HEK293T (cell line): ENCODE results near the gene ATP2A2.

ENCODE experiments used
- CTCF ChIA-PET: fragments of 350-600 bp; formaldehyde crosslinking; extraction: SDS; loops from one replicate; lab custom pipeline; 2021; ENCODE audit warnings: antibody characterized with exemption, inconsistent platforms; lab: Yijun Ruan, JAX
- POLR2A ChIA-PET: fragments of 350-600 bp; formaldehyde crosslinking; extraction: SDS; loops from one replicate; lab custom pipeline; 2020; ENCODE audit warnings: antibody characterized with exemption, inconsistent platforms; lab: Yijun Ruan, JAX
- DNase-seq: peaks from one replicate; pipeline ENCODE4 v3.0.0; 2012; ENCODE audit warnings: mixed read lengths; ENCODE audit errors: extremely low spot score
- ARNT ChIP-seq: fragments of 450-650 bp; IDR thresholded peaks from 2 replicates; pipeline ENCODE4 v1.6.1; 2017; ENCODE audit warnings: mild to moderate bottlenecking
- BHLHE40 ChIP-seq: fragments of 450-650 bp; IDR thresholded peaks from 2 replicates; pipeline ENCODE4 v1.6.1; 2016; ENCODE audit warnings: mild to moderate bottlenecking, moderate library complexity, borderline replicate concordance
- CTBP1 ChIP-seq: fragments of 450-650 bp; IDR thresholded peaks from 2 replicates; pipeline ENCODE4 v1.6.1; 2016; ENCODE audit warnings: borderline replicate concordance
- ELF4 ChIP-seq: fragments of 450-650 bp; IDR thresholded peaks from 2 replicates; pipeline ENCODE4 v1.6.1; 2017; ENCODE audit warnings: antibody characterized with exemption
- FOXA1 ChIP-seq: fragments of 450-650 bp; IDR thresholded peaks from 2 replicates; pipeline ENCODE4 v1.6.1; 2016; ENCODE audit warnings: mild to moderate bottlenecking
- FOXK2 ChIP-seq: fragments of 450-650 bp; IDR thresholded peaks from 2 replicates; pipeline ENCODE4 v1.6.1; 2016; ENCODE audit warnings: mild to moderate bottlenecking
- FOXM1 ChIP-seq: fragments of 450-650 bp; IDR thresholded peaks from 2 replicates; pipeline ENCODE4 v1.6.1; 2017; ENCODE audit warnings: mild to moderate bottlenecking, borderline replicate concordance
- HDGF ChIP-seq: fragments of 450-650 bp; IDR thresholded peaks from 2 replicates; pipeline ENCODE4 v1.6.1; 2017; ENCODE audit warnings: antibody characterized with exemption, borderline replicate concordance
- L3MBTL2 ChIP-seq: fragments of 450-650 bp; conservative IDR thresholded peaks from 2 replicates; pipeline ENCODE4 v1.6.1; 2016; ENCODE audit warnings: mild to moderate bottlenecking
- LEF1 ChIP-seq: fragments of 450-650 bp; IDR thresholded peaks from 2 replicates; pipeline ENCODE4 v1.6.1; 2017; ENCODE audit warnings: mild to moderate bottlenecking, borderline replicate concordance
- NFRKB ChIP-seq: fragments of 450-650 bp; IDR thresholded peaks from 2 replicates; pipeline ENCODE4 v1.6.1; 2016; ENCODE audit warnings: mild to moderate bottlenecking, moderate library complexity
- SP1 ChIP-seq: fragments of 450-650 bp; IDR thresholded peaks from 2 replicates; pipeline ENCODE4 v1.6.1; 2017
- SUZ12 ChIP-seq: fragments of 450-650 bp; IDR thresholded peaks from 2 replicates; pipeline ENCODE4 v1.6.1; 2016; ENCODE audit warnings: mild to moderate bottlenecking
- TARDBP ChIP-seq: fragments of 450-650 bp; IDR thresholded peaks from 2 replicates; pipeline ENCODE4 v1.6.1; 2016
- ZNF384 ChIP-seq: fragments of 450-650 bp; IDR thresholded peaks from 2 replicates; pipeline ENCODE4 v1.6.1; 2016
- TF ChIP-seq, protein P1 (sequence below): fragments of 450-650 bp; IDR thresholded peaks from 2 replicates; pipeline ENCODE4 v1.6.1; 2016

Gene ATP2A2

DNA sequence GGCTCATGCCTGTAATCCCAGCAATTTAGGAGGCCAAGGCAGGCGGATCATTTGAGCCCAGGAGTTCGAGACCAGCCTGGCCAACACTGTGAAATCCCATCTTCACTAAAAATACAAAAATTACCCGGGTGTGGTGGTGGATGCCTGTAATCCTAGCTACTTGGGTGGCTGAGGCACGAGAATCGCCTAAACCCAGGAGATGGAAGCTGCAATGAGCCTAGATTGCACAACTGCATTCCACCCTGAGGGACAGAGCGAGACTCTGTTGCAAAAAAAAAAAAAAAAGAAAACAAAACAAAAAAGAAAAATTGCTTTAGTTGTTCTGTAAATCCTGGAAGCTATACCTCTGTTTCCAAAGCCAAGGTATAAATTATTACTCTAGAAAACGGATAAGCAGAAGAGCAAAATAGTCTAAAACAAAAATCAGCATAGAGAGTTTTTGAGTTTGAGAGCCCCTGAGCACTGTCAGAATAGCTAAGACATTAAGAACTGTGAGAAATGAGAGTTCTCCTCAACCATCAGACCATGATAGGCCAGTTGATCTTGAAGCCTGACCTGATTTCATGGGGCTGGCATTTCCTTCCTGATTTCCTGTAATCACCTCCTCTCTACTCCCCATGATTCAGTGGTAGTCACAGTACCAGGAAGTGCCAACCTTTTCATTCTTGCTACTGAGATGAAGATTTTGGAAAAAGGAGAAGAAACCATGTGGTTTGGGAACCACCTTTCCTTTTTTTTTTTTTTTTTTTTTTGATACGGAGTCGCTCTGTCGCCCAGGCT is 31.7 kb downstream of the ATP2A2 start:
- no peak for DNase-seq
- POLR2A ChIA-PET, result no interaction called here
- TF ChIP-seq, protein P1, sequence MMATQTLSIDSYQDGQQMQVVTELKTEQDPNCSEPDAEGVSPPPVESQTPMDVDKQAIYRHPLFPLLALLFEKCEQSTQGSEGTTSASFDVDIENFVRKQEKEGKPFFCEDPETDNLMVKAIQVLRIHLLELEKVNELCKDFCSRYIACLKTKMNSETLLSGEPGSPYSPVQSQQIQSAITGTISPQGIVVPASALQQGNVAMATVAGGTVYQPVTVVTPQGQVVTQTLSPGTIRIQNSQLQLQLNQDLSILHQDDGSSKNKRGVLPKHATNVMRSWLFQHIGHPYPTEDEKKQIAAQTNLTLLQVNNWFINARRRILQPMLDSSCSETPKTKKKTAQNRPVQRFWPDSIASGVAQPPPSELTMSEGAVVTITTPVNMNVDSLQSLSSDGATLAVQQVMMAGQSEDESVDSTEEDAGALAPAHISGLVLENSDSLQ, result no peak
- TF ChIP-seq FOXA1 (no peak), SP1 (no peak), HDGF (no peak), NFRKB (no peak), L3MBTL2 (no peak)

DNA sequence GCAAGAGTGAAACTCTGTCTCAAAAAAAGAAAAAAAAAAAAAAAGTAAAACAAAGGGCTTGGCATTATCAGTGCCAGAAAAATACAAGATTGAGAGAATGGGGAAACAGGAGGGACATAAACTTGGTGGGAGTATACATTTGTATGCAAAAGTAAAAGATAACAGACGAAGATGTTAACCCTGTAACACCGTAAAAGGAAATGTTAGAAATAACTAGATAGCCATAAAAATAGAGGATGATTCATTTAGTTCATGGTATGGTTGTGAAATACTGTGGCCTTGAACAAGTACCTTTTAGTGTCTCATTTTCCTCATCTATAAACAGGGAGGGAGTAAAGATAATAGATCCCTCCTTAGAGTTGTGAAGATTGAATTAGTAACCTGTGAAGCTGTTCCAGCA is 33.3 kb downstream of the ATP2A2 start:
- no peak for TF ChIP-seq NFRKB
- TF ChIP-seq ARNT, result no peak
- no peak for TF ChIP-seq ELF4
- no peak for TF ChIP-seq ZNF384
- no peak for TF ChIP-seq TARDBP
- CTCF ChIA-PET, result no interaction called here
- DNase-seq, result no peak
- POLR2A ChIA-PET, result no interaction called here

More for the DNA sequence above, 31.7 kb downstream of the ATP2A2 start:
- CTCF ChIA-PET, result no interaction called here

DNA sequence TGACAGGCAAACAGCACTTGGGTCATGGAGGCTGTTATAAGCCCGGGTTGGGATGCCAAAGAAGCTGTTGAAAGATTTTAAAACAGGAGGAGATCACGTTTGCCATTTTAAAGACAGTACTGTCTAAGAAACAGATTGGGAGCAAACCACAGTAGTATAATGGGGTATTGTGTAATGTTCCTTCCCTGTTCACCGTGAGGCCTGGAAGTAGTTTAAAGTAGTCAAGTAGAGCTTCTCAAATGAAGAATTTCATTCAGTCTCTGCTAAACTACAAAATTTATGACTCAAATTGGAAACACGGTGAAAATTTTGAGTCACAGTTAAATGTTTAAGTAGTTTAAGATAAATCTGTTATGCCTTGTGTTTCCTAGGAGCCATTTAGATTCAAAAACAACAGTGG is 35.8 kb downstream of the ATP2A2 start:
- CTCF ChIA-PET, result interaction anchor here (0.6 kb wide), 2 partner anchors 14 to 218 kb away, joined by 3 to 4 read pairs; no protein-coding TSS in a partner anchor
- TF ChIP-seq CTBP1, result no peak
- TF ChIP-seq L3MBTL2, result no peak
- no peak for TF ChIP-seq HDGF
- no peak for TF ChIP-seq FOXM1
- TF ChIP-seq, protein P1, result no peak
- TF ChIP-seq SUZ12, result no peak
- TF ChIP-seq ELF4, result no peak
- no peak for DNase-seq
- POLR2A ChIA-PET, result no interaction called here

DNA sequence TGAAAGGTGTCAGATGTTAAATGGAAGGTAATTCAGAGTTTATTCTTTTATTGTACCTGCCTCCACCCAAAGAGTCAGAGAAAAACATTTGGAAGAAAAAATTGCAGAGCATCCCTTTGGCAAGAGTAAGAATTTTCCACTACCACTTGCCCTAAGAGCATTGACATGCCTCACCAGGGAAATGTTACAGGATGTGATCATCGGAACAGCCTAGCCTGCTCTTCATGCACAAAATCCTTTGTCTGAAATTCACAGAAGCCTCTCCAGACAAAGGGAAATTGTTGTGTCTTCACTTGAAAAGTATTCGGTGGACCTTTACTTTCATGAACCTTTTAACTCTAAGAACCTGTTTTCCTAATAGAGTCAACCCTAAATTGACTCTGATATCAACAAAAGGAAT is 36.9 kb downstream of the ATP2A2 start:
- POLR2A ChIA-PET, result interaction anchor here (1.0 kb wide), 1 partner anchor 37 kb away, joined by 3 read pairs; no protein-coding TSS in a partner anchor
- CTCF ChIA-PET, result no interaction called here
- TF ChIP-seq ZNF384, result no peak
- no peak for TF ChIP-seq CTBP1
- TF ChIP-seq NFRKB, result no peak
- TF ChIP-seq FOXA1, result no peak
- DNase-seq, result no peak

DNA sequence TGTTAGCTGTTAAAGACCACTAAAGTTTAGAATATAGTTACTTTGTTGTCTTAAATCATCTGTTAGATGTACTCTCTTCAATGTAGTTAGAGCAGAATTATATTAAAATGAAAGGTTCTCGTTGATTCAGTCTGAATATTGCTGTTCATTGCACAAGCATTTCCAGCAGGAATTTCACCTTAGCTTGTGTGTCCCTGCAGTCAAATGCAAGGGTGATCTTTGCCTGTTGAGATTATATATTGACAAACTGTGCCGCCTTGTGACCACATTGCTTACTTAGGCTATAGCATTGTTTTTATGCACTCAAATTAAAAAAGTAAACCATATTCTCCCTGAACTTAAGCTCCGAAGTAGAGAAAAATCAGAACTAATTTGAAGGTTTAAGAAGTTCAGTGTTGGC is 39.5 kb downstream of the ATP2A2 start:
- DNase-seq, result no peak
- TF ChIP-seq SP1, result no peak
- TF ChIP-seq FOXM1, result no peak
- TF ChIP-seq, protein P1, result no peak
- TF ChIP-seq FOXK2, result no peak
- no peak for TF ChIP-seq ZNF384
- TF ChIP-seq TARDBP, result no peak
- TF ChIP-seq HDGF, result no peak
- no peak for TF ChIP-seq FOXA1
- no peak for TF ChIP-seq SUZ12
- no peak for TF ChIP-seq CTBP1
- no peak for TF ChIP-seq NFRKB
- no peak for TF ChIP-seq BHLHE40
- TF ChIP-seq L3MBTL2, result no peak
- TF ChIP-seq ARNT, result no peak
- TF ChIP-seq ELF4, result no peak
- ChIA-PET POLR2A (no interaction called here), CTCF (no interaction called here)

DNA sequence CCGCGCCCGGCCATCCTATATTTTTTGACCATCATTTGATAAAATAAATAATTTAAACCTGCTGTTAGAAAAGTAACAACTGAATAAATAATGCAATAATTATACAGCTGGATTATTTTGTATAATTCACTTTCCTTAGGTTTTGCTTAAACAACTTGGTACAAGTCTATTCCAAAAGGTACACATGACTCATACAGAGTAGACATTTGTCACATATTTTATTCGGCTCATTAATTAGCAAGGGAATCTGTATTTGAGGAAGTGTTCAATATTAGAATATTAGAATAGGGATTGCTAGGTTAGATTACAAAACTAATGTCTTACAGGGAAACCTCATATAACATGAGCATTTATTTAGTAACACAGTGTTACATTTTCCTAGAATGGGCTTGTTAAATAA is 48.7 kb downstream of the ATP2A2 start:
- no peak for TF ChIP-seq L3MBTL2
- TF ChIP-seq HDGF, result no peak
- no peak for TF ChIP-seq SUZ12
- no peak for TF ChIP-seq FOXK2
- no peak for TF ChIP-seq FOXA1
- TF ChIP-seq BHLHE40, result no peak
- TF ChIP-seq ELF4, result no peak
- TF ChIP-seq ARNT, result no peak
- TF ChIP-seq SP1, result no peak
- TF ChIP-seq, protein P1, result no peak
- no peak for TF ChIP-seq TARDBP
- TF ChIP-seq LEF1, result no peak
- TF ChIP-seq NFRKB, result no peak
- no peak for TF ChIP-seq ZNF384
- TF ChIP-seq CTBP1, result no peak
- no peak for TF ChIP-seq FOXM1
- POLR2A ChIA-PET, result no interaction called here
- no peak for DNase-seq
- CTCF ChIA-PET, result no interaction called here
